SK-N-SH (cell line): ENCODE measurements around the gene CHST15. TPM values are rescaled to one million over a fixed set of nuclear protein-coding genes. Genes with fewer than 3 reads are reported as not detected.
A peak's percentile ranks its signal among the peaks of the same experiment; 100 is the strongest.

Experiments
- CTCF ChIA-PET: fragments of 300-600, 350-600 bp; formaldehyde crosslinking; extraction: SDS; loops from one replicate; lab custom pipeline; 2021; lab: Yijun Ruan, JAX
- POLR2A ChIA-PET: fragments of 350-600 bp; sonication (Branson Sonifier 250); formaldehyde crosslinking; extraction: SDS; loops from one replicate; lab custom pipeline; 2020; ENCODE audit warnings: antibody characterized with exemption, inconsistent platforms; lab: Yijun Ruan, JAX
- DNase-seq: peaks from one replicate; pipeline ENCODE4 v3.0.0; 2012
- H2AFZ ChIP-seq: fragments of 200-600 bp; sonication (generic); 2 replicates; pipeline ENCODE4 v1.8.1; 2016; ENCODE audit warnings: antibody characterized with exemption, mild to moderate bottlenecking, low read depth
- H3F3A ChIP-seq: fragments of 200-600 bp; sonication (generic); replicated peaks from 2 replicates; pipeline ENCODE3; 2016; ENCODE audit warnings: antibody characterized with exemption, mild to moderate bottlenecking; ENCODE audit not compliant: insufficient read depth
- H3K27ac ChIP-seq, 2 experiments: fragments of 200-500 bp in 1 of 2; fragments of 200-600 bp in 1 of 2; sonication (Bioruptor generic) in 1 of 2; sonication (generic), shearing (Covaris generic) in 1 of 2; 2 replicates each; pipeline versions ENCODE4 v1.5.1 to v1.6.1; 2014 to 2016; ENCODE audit warnings: low read depth in 2 of 2, inconsistent platforms in 1 of 2, low read length in 1 of 2, mild to moderate bottlenecking in 1 of 2, mixed read lengths in 1 of 2
- H3K27me3 ChIP-seq: fragments of 200-600 bp; sonication (generic), shearing (Covaris generic); 2 replicates; pipeline ENCODE4 v1.6.1; 2016; ENCODE audit warnings: mixed run types; ENCODE audit not compliant: insufficient read depth
- H3K36me3 ChIP-seq, 2 experiments: fragments of 200-500 bp in 1 of 2; fragments of 200-600 bp in 1 of 2; sonication (Bioruptor generic) in 1 of 2; sonication (generic) in 1 of 2; replicated peaks in 1 of 2; 2 replicates each; pipeline versions ENCODE3 to v1.5.1; 2014 to 2016; ENCODE audit warnings: low read length in 1 of 2, mild to moderate bottlenecking in 1 of 2; ENCODE audit not compliant: insufficient read depth in 2 of 2, control insufficient read depth in 1 of 2
- H3K4me1 ChIP-seq, 2 experiments: fragments of 200-500 bp in 1 of 2; fragments of 200-600 bp in 1 of 2; sonication (Bioruptor generic) in 1 of 2; sonication (generic), shearing (Covaris generic) in 1 of 2; 2 replicates each; pipeline versions ENCODE4 v1.5.1 to v1.6.1; 2014 to 2016; ENCODE audit warnings: low read depth in 1 of 2, low read length in 1 of 2, mixed run types in 1 of 2; ENCODE audit not compliant: insufficient read depth in 2 of 2, control insufficient read depth in 1 of 2
- H3K4me2 ChIP-seq: fragments of 200-600 bp; sonication (generic), shearing (Covaris generic); 2 replicates; pipeline ENCODE4 v1.6.1; 2017; ENCODE audit warnings: mixed run types
- H3K4me3 ChIP-seq, 2 experiments: fragments of 200-500 bp in 1 of 2; fragments of 200-600 bp in 1 of 2; sonication (Bioruptor generic) in 1 of 2; sonication (generic), shearing (Covaris generic) in 1 of 2; 2 replicates each; pipeline versions ENCODE4 v1.5.1 to v1.8.1; 2014 to 2016; ENCODE audit warnings: low read depth in 2 of 2, inconsistent platforms in 1 of 2, low read length in 1 of 2, mild to moderate bottlenecking in 1 of 2, mixed read lengths in 1 of 2, moderate library complexity in 1 of 2
- H3K79me2 ChIP-seq: fragments of 200-600 bp; sonication (generic); 2 replicates; pipeline ENCODE4 v1.8.1; 2017; ENCODE audit warnings: mild to moderate bottlenecking; ENCODE audit not compliant: insufficient read depth
- H3K9ac ChIP-seq: fragments of 200-600 bp; sonication (generic); 2 replicates; pipeline ENCODE4 v1.6.1; 2017; ENCODE audit warnings: mixed run types
- H3K9me2 ChIP-seq: fragments of 200-600 bp; sonication (generic); 2 replicates; pipeline ENCODE4 v1.6.1; 2017; ENCODE audit warnings: mixed run types
- H3K9me3 ChIP-seq: fragments of 200-600 bp; sonication (generic); 2 replicates; pipeline ENCODE4 v1.6.1; 2017; ENCODE audit warnings: mixed run types, mild to moderate bottlenecking, moderate library complexity
- H4K20me1 ChIP-seq: fragments of 200-600 bp; sonication (generic); 2 replicates; pipeline ENCODE4 v1.6.1; 2017; ENCODE audit warnings: mild to moderate bottlenecking, mixed run types; ENCODE audit not compliant: insufficient read depth
- CTCF ChIP-seq: fragments of 200-600 bp; sonication (generic); IDR thresholded peaks from 2 replicates; pipeline ENCODE4 v1.6.1; 2017; ENCODE audit warnings: antibody characterized with exemption, mild to moderate bottlenecking, moderate library complexity
- EP300 ChIP-seq, 2 experiments: IDR thresholded peaks; 2 replicates each; pipeline versions ENCODE4 v1.4.0 to v1.6.1; 2012; ENCODE audit warnings: borderline replicate concordance in 1 of 2, low read depth in 1 of 2, low read length in 1 of 2
- FOXJ3 ChIP-seq: sonication (generic); formaldehyde crosslinking; IDR thresholded peaks from 2 replicates; pipeline ENCODE4 v1.5.1; 2020; ENCODE audit warnings: mild to moderate bottlenecking, missing genetic modification reagents
- GATA2 ChIP-seq: sonication (generic); formaldehyde crosslinking; IDR thresholded peaks from 2 replicates; pipeline ENCODE4 v1.5.0; 2020; ENCODE audit warnings: mild to moderate bottlenecking, missing genetic modification reagents
- IRF3 ChIP-seq: fragments of 150-350 bp; IDR thresholded peaks from 2 replicates; pipeline ENCODE4 v1.6.1; 2016; ENCODE audit warnings: mild to moderate bottlenecking, low read depth, low read length
- JUND ChIP-seq: IDR thresholded peaks from 2 replicates; pipeline ENCODE4 v1.4.0; 2012
- MEF2A ChIP-seq: IDR thresholded peaks from 2 replicates; pipeline ENCODE4 v1.4.0; 2012; ENCODE audit warnings: low read depth, borderline replicate concordance
- MXI1 ChIP-seq: IDR thresholded peaks from 2 replicates; pipeline ENCODE4 v1.6.1; 2012; ENCODE audit warnings: mild to moderate bottlenecking, low read depth, low read length, improper control_type of control experiment
- RCOR1 ChIP-seq: fragments of 150-350 bp; IDR thresholded peaks from 2 replicates; pipeline ENCODE4 v1.6.1; 2017; ENCODE audit warnings: antibody characterized with exemption, low read length
- TAF1 ChIP-seq: IDR thresholded peaks from 2 replicates; pipeline ENCODE4 v1.6.1; 2012; ENCODE audit warnings: low read depth, mild to moderate bottlenecking, low read length, moderate library complexity, borderline replicate concordance
- TCF12 ChIP-seq: IDR thresholded peaks from 2 replicates; pipeline ENCODE4 v1.4.0; 2012
- WGBS: methylation state at CpG from one replicate; pipeline ENCODE4 v1.1.6; 2017; ENCODE audit warnings: low lambda C conversion rate; 5-methylcytosine and 5-hydroxymethylcytosine counted together
- polyA plus RNA-seq, 3 experiments: library from polyadenylated mRNA; depleted of rRNA; stranded (reverse); fragments of >200 nt; gene quantifications; 2 replicates each; pipeline ENCODE4 v1.2.3, GENCODE V29; 2012
- TF ChIP-seq, protein P1 (sequence below): IDR thresholded peaks from 2 replicates; pipeline ENCODE4 v1.4.0; 2012; ENCODE audit warnings: low read depth

CHST15 gene
- polyA plus RNA-seq, 1 of the 3 experiments (the other 2 are of a cell fraction): 0.02 TPM

DNA sequence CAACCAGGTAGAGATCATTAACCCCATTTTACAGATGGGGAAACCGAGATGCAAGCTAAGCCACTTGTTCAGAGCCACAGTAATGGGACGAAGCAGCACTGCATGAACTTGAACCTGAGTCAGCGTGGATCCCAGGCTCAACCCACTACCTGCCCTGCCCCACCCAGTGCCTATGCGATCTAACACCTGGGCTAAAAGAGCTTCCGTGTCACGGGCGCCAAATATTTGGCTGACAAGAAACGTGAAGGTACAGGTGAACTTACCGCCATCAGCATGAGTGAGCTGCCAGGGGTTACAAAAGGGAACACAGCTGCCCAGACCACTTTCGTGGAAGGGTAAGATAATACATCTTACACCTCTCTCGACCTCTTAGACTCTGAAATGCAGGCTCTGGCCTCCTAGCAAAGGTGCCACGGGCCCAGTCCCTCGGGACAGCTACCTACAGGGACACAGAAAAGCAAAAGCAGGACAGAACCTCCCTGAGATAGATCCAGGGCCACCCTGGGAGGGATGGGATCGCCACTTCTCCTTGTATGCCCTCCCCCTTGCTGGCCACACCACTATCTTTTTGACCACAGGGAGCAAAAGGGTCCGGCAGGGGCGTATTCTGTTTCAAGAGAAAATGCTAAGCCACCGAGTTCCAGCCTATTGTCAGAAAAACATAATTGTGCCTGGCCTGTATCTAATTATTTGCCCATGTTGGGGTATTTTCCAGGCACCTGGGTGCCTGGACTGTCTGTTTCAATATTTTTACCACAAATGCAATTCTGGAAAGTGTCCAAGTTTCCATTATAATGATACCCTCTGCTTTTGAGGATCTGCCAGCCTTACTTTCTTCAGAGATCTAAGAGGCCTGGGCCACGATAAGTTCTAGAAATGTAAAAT lies 6.4 kb downstream of the CHST15 start:
- H3K4me1 ChIP-seq: peaks cover 0 to 16% of the 10 kb centered on the region in 2 experiments; a peak in 2 of 4 replicates
- no peak overlapping the region for H3K4me3 ChIP-seq
- no peaks in the 10 kb centered on the region for H3F3A ChIP-seq
- H3K79me2 ChIP-seq: no peaks in the 10 kb centered on the region
- H3K4me2 ChIP-seq: no peak overlapping the region
- POLR2A ChIA-PET: no interaction called here
- 41% methylated on average over 18 of the region's 18 CpGs for WGBS
- H3K36me3 ChIP-seq: no peaks in the 10 kb centered on the region
- no peaks in the 10 kb centered on the region for H3K9me3 ChIP-seq
- TF ChIP-seq CTCF (no peak), JUND (no peak), FOXJ3 (CRISPR knock-in tag) (no peak), GATA2 (peak; percentile 52), MXI1 (peak; percentile 20; the same call in 1 of the 2 replicates), RCOR1 (peak; percentile 90), MEF2A (no peak), TAF1 (no peak), EP300 (IDR thresholded peaks at IDR 0.05; ENCODE audit: borderline replicate concordance in 1 of 2, low read depth in 1 of 2, low read length in 1 of 2) (peak in 1 of 2 experiments; percentile 79; a peak in 2 of 4 replicates), IRF3 (no peak), TCF12 (0 out of 2 replicates have a peak, but pooled peaks have one; percentile 8)
- TF ChIP-seq, protein P1, sequence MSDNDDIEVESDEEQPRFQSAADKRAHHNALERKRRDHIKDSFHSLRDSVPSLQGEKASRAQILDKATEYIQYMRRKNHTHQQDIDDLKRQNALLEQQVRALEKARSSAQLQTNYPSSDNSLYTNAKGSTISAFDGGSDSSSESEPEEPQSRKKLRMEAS: no peak
- H3K9me2 ChIP-seq: no peaks in the 10 kb centered on the region
- no peak overlapping the region for H3K9ac ChIP-seq
- CTCF ChIA-PET: interaction anchor here (0.6 to 15.3 kb wide), 6 partner anchors 48 to 302 kb away, joined by 3 to 111 read pairs (median 3); no protein-coding TSS in a partner anchor
- H3K27me3 ChIP-seq: no peaks in the 10 kb centered on the region; the same call in 1 of the 2 replicates
- H2AFZ ChIP-seq: no peak overlapping the region
- DNase-seq: peak; percentile 73
- no peaks in the 10 kb centered on the region for H4K20me1 ChIP-seq
- H3K27ac ChIP-seq: no peak overlapping the region
